IPS-NIHi7 (cell line): ENCODE measurements around the gene SPDYE1.

ENCODE experiments used
- DNase-seq: peaks from one replicate; pipeline ENCODE4 v3.0.0; 2012; ENCODE audit warnings: mixed read lengths; ENCODE audit errors: extremely low spot score

The SPDYE1 gene

DNA sequence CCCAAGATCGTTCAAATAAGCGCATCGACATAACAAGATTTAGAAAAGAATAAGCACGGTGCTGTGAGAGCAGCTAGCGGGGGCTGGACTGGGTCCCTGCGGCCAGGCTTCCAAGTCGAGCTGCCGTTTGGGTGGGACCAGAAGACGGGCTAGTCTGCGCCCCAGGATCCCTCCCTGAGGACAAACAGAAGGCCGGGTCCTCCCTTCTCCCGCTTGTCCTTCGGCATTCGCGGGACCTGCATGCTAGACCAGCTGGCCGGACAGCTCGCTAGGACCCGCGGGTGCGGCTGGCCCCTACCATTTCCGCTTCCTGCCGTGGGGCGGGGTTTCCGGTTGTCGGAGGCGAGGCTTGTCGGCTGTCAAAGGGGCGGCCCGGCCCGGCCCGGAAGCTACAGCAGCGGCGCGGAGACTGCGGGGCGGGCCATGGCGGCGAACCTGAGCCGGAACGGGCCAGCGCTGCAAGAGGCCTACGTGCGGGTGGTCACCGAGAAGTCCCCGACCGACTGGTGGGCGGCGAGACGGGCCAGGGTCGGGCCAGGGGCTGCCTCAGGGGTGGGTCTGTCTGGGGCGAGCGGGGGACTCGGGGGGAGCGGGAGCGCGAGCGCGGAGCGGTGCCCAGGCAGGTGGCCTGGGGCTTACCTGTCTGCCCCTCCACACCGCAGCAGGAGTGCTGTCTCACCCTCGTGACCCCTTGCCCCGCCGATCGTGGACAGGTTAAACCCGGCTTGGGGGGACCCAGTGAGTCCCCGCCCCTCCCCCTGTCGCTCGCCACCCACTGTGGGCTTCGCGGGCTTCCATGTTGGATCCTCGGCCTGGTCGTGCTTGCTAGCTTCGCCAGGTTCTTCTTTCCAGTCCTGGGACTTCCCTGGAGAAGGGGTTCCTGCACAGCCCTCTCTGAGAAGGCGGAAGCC lies 46.9 kb downstream of the SPDYE1 start, which contains the start of gene DBNL:
Gene DBNL (plus strand): TSS at position 388 of the 911 bp plus-strand sequence. CDS start 36 bp downstream, at position 424.
- peak; percentile 93 for DNase-seq

DNA sequence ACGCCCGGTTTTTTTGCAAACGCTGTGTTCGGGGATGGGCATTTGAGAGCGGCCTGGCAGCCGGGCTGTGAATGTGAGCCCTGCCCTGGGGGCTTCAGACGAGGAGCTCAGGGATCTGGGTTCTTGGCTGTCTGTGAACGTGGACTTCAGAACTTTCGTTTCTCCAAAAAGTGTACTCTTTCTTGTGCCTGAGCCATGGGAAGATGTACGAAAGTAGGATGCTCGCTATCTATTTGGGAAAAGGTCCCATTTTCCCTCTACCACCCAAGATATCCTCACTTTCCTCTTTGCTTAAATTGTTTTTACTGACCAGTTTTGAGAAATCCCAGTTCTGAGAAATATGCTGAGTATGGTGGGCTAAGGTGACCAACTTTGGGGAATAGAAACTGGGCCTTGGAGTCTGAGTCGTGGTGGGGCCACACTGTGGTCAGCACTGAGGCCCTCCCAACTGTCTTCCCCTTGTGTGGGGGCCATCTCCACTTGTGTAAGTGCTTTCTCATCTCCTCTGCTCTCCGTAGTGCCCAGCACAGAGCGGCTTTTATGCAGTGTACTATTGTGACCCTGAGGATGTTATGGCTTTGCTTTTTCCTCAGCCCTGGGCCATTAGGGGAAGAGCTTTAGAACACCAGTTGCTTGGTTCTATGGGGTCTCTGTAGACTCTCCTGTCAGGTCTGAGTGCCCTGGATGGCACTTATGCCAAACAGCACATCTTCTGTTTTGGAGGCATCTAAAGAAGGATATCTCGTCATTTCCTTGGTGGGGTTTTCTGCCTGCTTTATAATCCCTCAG lies 47.7 kb downstream of the SPDYE1 start:
- no peak for DNase-seq

DNA sequence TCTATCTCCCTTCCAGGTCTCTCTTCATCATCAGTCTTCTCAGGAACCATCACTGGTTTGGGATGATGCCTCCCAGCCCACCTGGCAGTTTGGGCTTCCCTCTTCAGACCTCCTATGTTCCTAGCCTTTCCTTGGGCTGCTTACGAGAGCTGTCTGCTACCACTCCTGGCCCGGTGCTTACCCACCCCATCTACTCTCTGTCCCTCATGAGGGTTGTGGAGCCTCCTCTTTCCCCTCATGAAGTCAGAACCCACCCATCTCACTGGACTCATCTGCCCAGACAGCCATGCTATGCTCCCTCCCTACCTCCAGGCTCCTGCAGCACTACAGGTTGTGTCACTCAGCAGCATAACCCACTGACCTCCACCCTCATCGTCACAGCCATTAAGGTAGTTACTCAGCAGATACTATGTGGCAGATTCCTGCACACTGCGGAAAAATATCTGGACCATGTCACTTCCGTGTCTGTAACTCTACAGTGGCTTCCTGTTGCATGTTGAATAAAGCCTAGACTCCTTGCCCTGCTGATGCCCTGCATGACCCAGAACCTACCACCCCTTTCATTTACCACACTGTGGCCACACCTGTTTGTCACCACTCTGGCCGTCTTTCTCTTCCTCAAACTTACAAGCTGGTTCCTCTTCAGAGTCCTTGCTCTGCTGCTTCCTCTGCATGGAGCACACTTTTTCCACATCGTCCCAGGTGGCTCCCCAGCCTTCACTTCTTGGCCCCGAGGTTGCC lies 48.8 kb downstream of the SPDYE1 start:
- DNase-seq: no peak

DNA sequence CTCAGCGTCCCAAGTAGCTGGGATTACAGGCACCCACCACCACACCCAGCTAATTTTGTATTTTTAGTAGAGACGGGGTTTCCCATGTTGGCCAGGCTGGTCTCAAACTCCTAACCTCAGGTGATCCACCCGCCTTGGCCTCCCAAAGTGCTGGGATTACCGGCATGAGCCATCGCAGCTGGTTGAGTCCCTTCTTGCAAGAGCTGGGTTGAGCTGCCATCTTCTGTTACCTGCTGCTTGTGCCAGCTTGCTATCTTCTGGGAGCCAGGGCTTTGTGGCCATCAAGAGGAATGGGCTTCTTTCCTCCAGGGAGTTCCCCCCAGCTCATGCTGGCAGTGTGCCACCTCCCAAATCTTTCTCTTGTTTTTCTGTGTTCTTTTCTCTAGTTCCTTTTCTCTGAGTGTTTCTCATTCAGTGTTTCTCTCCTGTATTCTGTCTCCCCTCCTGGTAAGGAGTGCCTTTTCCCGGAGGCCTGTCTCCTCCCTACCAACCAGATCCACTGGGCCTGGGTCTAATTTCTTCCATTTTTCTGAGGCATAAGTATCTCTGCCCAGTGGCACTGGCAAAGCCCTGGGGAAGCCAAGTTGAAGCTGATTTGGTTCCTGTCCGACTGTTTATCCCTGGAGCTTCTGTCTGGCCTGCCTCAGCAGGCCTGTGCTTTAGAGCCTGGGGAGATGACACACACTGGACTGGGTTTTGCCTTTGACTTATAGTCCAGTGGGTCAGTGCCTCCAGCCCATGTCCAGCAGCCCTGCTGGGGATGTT lies 50.5 kb downstream of the SPDYE1 start:
- no peak for DNase-seq

DNA sequence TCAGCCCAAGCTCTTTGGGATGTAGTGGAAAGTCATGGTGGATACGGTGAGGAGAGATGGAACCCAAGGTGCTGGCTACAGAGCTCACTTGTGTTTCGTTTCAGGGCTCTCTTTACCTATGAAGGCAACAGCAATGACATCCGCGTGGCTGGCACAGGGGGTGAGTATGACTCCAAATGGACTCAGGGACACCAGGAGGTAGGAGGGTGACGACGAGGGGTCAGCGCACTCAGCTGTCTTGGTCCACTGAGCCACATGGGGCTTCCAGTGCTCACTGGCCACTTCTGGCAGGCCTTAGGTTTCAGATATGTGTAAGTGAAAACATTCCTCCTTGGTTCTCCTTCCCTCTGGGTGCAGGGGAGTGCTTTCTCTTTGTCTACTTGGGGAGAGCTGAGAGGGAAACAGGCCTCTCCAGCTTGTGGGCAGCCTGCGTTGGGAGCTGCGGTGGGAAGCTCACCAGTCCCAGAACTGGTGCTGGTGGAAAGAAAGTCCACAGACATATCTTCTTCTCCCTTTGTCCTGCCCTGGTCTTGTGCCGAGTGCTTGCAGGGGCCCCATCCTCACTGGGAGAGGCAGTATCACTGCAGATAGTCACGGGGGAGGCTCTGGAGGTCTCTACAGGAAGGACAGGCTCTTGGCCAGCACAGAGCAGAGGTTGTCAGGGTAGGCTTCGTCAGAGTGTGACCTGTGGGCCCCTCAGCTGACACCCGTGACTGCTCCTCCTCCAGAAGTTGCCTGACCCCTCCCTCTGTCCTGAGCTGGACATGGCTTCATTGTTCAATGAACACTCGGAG lies 52.6 kb downstream of the SPDYE1 start:
- DNase-seq: no peak

DNA sequence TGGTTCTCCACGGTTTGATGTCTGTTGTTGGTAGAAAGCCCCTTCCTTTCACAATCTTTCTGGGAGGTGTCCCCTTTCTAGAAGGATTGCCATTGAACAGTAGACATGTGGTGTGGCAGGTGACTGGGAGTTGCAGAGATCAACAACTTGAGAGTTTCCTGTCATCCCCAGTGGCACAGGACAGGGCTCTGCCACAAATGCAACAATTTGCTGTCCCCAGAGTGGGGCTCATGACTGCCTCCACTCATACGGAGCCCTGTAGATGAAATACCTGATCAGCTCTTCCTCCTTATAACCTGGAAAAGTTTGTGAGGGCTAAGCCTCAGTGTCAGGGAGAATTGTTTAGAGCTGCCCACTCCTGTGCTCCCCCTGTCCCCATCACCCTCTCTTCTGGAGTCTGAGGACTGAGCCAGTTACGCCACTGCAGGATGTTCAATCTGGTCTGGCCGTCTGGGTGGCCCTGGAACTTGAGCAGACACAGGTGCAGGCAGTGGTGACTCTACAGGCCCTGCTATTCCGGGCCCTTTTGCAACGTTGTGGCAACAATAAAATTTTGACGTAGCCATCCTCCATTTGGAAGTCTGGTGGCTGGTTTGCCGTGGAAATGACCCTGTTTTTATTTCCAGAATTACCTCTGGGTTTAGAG lies 53.3 kb downstream of the SPDYE1 start:
- DNase-seq: no peak

DNA sequence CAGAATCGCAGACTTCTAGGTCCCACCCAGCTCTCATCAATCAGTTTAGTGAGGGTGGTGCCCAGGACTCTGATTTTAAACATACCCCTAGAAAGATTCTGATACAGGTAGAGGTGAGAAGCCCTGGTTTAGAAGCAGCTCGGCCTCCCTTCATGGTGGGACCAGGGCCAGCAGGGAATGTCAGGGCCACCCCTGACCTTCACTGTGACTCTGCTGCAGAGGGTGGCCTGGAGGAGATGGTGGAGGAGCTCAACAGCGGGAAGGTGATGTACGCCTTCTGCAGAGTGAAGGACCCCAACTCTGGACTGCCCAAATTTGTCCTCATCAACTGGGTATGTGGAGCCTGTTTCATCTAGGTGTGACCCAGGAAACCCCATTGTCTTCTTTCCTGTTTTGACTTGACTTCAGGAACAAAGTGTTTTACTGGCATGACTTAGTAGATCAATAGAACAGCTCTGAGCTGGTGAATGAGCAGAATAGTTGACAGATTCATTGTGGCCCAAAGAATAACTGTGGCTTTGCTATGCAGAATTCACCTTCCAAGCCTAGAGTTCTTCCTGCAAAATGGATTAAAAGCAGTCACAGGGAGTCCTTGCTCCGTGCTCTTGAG lies 54.0 kb downstream of the SPDYE1 start:
- no peak for DNase-seq

DNA sequence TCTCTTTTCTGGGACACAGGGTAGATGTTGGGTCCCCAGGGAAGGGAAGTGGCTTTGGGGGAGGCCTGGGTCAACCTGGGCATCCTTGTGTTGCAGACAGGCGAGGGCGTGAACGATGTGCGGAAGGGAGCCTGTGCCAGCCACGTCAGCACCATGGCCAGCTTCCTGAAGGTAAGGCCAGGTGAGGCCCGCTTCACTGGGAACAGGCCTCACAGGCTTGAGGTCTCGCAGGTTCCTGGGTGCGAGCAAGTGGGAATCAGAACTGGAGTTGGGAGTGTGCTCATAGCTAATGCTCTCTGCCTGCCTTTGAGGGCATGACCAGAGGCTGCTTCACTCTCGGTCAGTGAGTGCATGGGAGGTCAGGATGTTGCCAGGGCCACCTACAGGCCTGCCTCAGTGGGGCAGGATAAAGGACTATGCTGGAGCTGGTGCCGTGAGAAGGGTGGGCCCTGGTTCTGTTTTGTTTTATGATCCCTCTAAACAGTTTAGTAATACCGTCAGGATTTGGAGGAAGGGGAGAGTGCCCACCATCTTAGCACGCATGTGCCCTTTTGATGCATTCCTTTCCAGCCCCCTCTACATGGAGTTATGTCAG lies 55.2 kb downstream of the SPDYE1 start:
- DNase-seq: no peak

DNA sequence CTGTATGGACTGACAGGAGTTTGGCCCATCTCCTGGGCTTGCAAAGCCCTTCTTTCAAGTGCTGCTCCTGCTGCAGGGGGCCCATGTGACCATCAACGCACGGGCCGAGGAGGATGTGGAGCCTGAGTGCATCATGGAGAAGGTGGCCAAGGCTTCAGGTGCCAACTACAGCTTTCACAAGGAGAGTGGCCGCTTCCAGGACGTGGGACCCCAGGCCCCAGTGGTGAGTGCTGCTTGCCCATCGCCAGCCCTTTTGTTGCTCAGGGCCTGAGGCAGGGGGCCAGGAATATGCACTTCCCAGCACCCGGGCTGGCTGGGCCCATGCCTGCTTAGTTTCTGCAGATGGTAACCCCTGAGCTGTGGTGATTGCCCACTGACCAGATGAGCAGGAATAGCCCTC lies 59.0 kb downstream of the SPDYE1 start:
- no peak for DNase-seq

DNA sequence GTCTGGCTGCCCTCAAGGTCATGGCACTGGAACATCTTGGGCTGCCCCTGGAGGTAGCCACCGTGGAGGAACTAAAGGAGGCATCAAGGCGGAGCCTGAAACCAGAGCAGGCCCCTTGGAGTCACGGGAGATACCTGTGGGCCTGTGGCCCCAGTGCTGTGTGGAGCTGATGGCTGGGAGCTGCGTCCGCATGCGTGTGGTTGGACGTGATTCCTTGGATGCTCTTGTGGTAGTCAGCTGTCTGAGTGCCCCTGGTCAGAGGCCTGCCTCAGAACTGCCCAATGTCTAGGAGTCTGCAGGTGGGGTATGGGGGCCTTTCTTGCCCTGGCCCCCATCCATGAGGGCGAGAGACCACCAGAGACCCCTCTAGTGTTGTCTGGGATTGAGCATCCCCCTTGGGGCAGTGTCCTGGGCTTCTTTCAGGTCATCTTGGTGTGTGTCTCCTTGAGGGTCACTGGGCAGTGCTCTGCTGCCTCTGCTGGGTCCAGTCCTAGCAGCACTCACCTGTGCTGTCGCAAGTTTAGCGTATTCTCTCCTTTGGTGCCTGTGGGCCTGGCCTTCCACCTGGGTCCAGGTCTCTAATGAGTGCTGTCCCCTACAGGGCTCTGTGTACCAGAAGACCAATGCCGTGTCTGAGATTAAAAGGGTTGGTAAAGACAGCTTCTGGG lies 59.6 kb downstream of the SPDYE1 start:
- DNase-seq: no peak

DNA sequence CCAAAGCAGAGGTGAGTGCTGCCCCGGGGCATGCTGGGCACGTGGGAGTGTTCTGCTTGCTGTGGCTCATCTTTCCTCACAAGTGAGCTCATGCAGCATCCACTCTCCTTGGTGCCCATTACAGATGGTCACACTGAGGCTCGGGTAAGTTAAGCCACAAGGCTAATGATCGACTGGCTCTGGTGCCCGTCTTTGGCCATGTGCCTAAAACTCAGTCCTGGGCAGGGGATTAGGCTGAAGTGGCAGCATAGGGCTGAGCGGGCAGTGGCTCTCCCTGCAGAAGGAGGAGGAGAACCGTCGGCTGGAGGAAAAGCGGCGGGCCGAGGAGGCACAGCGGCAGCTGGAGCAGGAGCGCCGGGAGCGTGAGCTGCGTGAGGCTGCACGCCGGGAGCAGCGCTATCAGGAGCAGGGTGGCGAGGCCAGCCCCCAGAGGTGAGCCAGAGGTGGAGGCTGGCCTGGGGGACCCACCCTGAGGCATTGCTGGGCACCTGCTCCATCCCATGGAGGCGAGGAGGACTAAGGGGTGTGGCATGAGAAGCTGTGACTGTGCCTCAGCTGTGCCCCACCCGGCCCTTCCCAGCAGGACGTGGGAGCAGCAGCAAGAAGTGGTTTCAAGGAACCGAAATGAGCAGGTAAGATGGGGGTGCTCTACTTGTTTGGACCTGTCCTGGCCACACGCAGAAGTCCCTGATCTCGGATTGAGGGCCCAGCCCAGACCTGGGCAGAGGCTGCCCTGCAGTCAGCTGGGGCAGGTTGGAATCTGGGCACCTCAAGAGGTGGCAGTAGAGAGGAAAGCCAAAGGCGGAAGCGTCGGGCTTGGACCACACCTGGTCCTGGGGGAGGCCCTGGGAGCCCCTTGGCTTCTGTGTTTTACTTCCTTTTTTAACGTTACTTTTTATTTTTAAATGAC lies 60.4 kb downstream of the SPDYE1 start:
- DNase-seq: no peak

DNA sequence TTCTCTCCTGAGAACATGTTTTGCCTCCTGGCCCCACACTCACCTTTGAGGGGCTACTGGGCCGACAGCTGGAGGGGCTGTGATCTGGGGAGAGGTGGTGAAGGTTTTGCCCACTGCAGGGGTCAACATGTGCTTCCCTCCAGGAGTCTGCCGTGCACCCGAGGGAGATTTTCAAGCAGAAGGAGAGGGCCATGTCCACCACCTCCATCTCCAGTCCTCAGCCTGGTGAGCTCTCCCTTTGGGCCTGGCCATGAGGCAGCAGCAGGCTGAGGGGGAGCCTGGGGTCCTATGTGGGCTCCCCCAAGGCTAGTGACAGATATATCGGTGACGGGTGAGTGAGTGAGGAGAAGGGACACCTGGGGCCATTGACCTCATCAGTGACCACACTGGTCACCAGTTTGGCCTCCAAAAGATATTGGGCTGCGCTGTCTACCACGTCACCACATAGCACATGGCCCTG lies 61.1 kb downstream of the SPDYE1 start:
- no peak for DNase-seq

DNA sequence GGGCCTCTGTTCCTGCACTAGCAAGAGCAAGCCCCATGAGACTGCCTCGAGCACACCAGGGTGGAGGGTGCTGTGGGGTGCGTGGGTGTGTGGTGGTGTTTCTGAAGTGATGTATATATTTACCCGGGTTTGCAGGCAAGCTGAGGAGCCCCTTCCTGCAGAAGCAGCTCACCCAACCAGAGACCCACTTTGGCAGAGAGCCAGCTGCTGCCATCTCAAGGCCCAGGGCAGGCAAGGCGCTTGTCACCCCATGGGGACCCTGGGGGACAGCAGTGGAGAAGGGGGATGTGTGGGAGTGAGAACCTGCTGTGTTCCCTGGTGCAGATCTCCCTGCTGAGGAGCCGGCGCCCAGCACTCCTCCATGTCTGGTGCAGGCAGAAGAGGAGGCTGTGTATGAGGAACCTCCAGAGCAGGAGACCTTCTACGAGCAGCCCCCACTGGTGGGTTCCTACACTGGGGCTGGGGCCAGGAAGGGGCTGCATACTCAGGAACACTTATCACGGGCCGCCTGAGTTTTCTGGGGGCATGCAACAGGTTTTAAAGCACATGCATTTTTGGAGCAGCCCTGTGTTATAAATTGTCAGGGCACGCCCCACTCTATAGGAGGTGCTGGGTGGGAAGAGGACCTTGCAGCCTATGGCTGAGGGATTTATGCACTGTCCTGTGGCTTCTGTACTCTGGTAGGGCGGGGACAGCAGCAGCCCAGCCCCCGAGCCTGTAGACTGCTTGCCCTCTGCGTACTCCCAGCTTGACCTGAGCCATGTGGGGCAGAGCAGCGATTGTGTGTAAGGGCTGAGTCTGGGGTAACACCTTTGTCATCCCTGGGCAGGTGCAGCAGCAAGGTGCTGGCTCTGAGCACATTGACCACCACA lies 61.8 kb downstream of the SPDYE1 start:
- no peak for DNase-seq
